GM12873 (cell line): Measurements from ENCODE around the gene NRP1.

Experiments
- CTCF ChIP-seq: IDR thresholded peaks from 2 replicates; pipeline ENCODE4 v1.5.1; 2012; ENCODE audit warnings: low read depth, mild to moderate bottlenecking, moderate library complexity, low read length, control low read depth; ENCODE audit not compliant: insufficient read depth; ENCODE audit errors: missing control alignments

Gene NRP1

GRCh38 chr10:33160151-33160550 is 174.3 kb downstream of the NRP1 start:
- TF ChIP-seq CTCF: no peak

- no peak for TF ChIP-seq CTCF
Measured at GRCh38 chr10:33157103-33157502, 177.4 kb downstream of the NRP1 start.

- peak; percentile 72 for TF ChIP-seq CTCF
Measured at GRCh38 chr10:33155720-33156638, 178.5 kb downstream of the NRP1 start.

GRCh38 chr10:33154590-33154989 is 179.9 kb downstream of the NRP1 start:
- no peak for TF ChIP-seq CTCF

GRCh38 chr10:33153968-33154327 is 180.5 kb downstream of the NRP1 start:
- TF ChIP-seq CTCF: no peak

- TF ChIP-seq CTCF: no peak
Measured at GRCh38 chr10:33153251-33153967, 181.1 kb downstream of the NRP1 start.

GRCh38 chr10:33152750-33153149 is 181.7 kb downstream of the NRP1 start:
- no peak for TF ChIP-seq CTCF
